H1 (cell line): ENCODE data around the gene DIP2C. TPM values are rescaled to one million over a fixed set of nuclear protein-coding genes. Genes with fewer than 3 reads are reported as not detected.

Experiments
- CTCF ChIA-PET: fragments of 300-600 bp; sonication (Branson Sonifier 250); formaldehyde crosslinking; loops from one replicate; lab custom pipeline; 2021; ENCODE audit not compliant: partially characterized antibody; lab: Charles Lee
- POLR2A ChIA-PET: fragments of 300-600 bp; sonication (Branson Sonifier 250); formaldehyde crosslinking; loops from one replicate; lab custom pipeline; 2021; ENCODE audit warnings: inconsistent platforms; ENCODE audit not compliant: partially characterized antibody; lab: Charles Lee
- DNase-seq, 2 experiments: peaks; one replicate each; pipeline versions ENCODE4 v3.0.0 to v3.0.0-alpha.2; 2010 to 2022; ENCODE audit warnings: low spot score in 2 of 2, low read depth in 1 of 2, mixed read lengths in 1 of 2
- FAIRE-seq: peaks from 2 replicates; lab custom pipeline; 2011; peaks lifted over from hg19 to GRCh38; lab: Jason Lieb, UNC
- H2AFZ ChIP-seq: 2 replicates; pipeline ENCODE4 v1.8.1; 2012; ENCODE audit warnings: low read length, inconsistent platforms
- H2AK5ac ChIP-seq: 2 replicates; pipeline ENCODE4 v1.6.1; 2013; ENCODE audit warnings: low read depth, low read length
- H2BK120ac ChIP-seq: replicated peaks from 2 replicates; pipeline ENCODE3; 2013; ENCODE audit warnings: low read depth, low read length, inconsistent platforms
- H2BK12ac ChIP-seq: 2 replicates; pipeline ENCODE4 v1.6.1; 2013; ENCODE audit warnings: low read depth, low read length
- H2BK15ac ChIP-seq: 2 replicates; pipeline ENCODE4 v1.6.1; 2013; ENCODE audit warnings: low read length
- H2BK20ac ChIP-seq: 2 replicates; pipeline ENCODE4 v1.6.1; 2013; ENCODE audit warnings: low read length
- H2BK5ac ChIP-seq: 2 replicates; pipeline ENCODE4 v1.6.1; 2013; ENCODE audit warnings: low read depth, low read length
- H3K14ac ChIP-seq: 2 replicates; pipeline ENCODE4 v1.6.1; 2013; ENCODE audit warnings: inconsistent platforms; ENCODE audit not compliant: insufficient read length
- H3K18ac ChIP-seq: 2 replicates; pipeline ENCODE4 v1.6.1; 2013; ENCODE audit warnings: low read length; ENCODE audit errors: extremely low read depth
- H3K23ac ChIP-seq: 2 replicates; pipeline ENCODE4 v1.6.1; 2013; ENCODE audit warnings: inconsistent platforms; ENCODE audit not compliant: insufficient read length
- H3K23me2 ChIP-seq: 2 replicates; pipeline ENCODE4 v1.6.1; 2013; ENCODE audit warnings: low read depth, low read length
- H3K27ac ChIP-seq: 2 replicates; pipeline ENCODE4 v1.6.1; 2011; ENCODE audit warnings: low read depth, low read length, inconsistent platforms
- H3K27me3 ChIP-seq, 4 experiments: replicated peaks in 1 of 4; 1 replicate in 1 of 4; 2 replicates in 3 of 4; pipeline versions ENCODE4 v1.6.1 to v1.8.1; 2011 to 2013; ENCODE audit warnings: low read length in 3 of 4, mild to moderate bottlenecking in 3 of 4, inconsistent platforms in 2 of 4, mixed read lengths in 2 of 4, moderate library complexity in 1 of 4; ENCODE audit not compliant: control insufficient read depth in 3 of 4, insufficient read depth in 3 of 4; ENCODE audit errors: extremely low read depth in 1 of 4
- H3K36me3 ChIP-seq, 4 experiments: 2 replicates each; pipeline versions ENCODE4 v1.6.1 to v1.8.1; 2011 to 2013; ENCODE audit warnings: mild to moderate bottlenecking in 4 of 4, low read length in 3 of 4, moderate library complexity in 2 of 4, control low read depth in 1 of 4, inconsistent platforms in 1 of 4; ENCODE audit not compliant: insufficient read depth in 4 of 4, control insufficient read depth in 2 of 4
- H3K4ac ChIP-seq: replicated peaks from 2 replicates; pipeline ENCODE3; 2013; ENCODE audit warnings: low read length, low read depth, mixed read lengths, inconsistent platforms; ENCODE audit not compliant: insufficient read length
- H3K4me1 ChIP-seq, 4 experiments: replicated peaks in 1 of 4; 1 replicate in 1 of 4; 2 replicates in 3 of 4; pipeline versions ENCODE4 v1.6.1 to v1.8.1; 2011 to 2013; ENCODE audit warnings: low read length in 3 of 4, inconsistent platforms in 2 of 4, mixed read lengths in 1 of 4; ENCODE audit not compliant: insufficient read depth in 4 of 4, control insufficient read depth in 3 of 4
- H3K4me2 ChIP-seq, 2 experiments: 2 replicates each; pipeline versions ENCODE4 v1.6.1 to v1.8.1; 2011 to 2013; ENCODE audit warnings: low read depth in 2 of 2, low read length in 2 of 2, control low read depth in 1 of 2, inconsistent platforms in 1 of 2, mild to moderate bottlenecking in 1 of 2; ENCODE audit not compliant: insufficient read depth in 1 of 2
- H3K4me3 ChIP-seq, 4 experiments: fragments of 200-600, 300-600 bp in 1 of 4; sonication (generic), shearing (Covaris generic), sonication (Bioruptor Twin) in 1 of 4; 2 replicates each; pipeline versions ENCODE4 v1.5.1 to v1.8.1; 2011 to 2016; ENCODE audit warnings: low read length in 4 of 4, low read depth in 3 of 4, control low read depth in 2 of 4, inconsistent platforms in 2 of 4, mild to moderate bottlenecking in 2 of 4, mixed read lengths in 1 of 4, moderate library complexity in 1 of 4; ENCODE audit not compliant: insufficient read depth in 2 of 4; ENCODE audit errors: extremely low read depth in 1 of 4
- H3K56ac ChIP-seq: replicated peaks from 2 replicates; pipeline ENCODE3; 2013; ENCODE audit warnings: low read depth, mild to moderate bottlenecking, mixed read lengths, low read length, inconsistent platforms; ENCODE audit not compliant: insufficient read length
- H3K79me1 ChIP-seq: 2 replicates; pipeline ENCODE4 v1.6.1; 2013; ENCODE audit warnings: low read depth, low read length, control low read depth
- H3K79me2 ChIP-seq, 2 experiments: 2 replicates each; pipeline versions ENCODE4 v1.6.1 to v1.8.1; 2012 to 2013; ENCODE audit warnings: low read length in 2 of 2, mild to moderate bottlenecking in 2 of 2, inconsistent platforms in 1 of 2; ENCODE audit not compliant: insufficient read depth in 2 of 2, control insufficient read depth in 1 of 2
- H3K9ac ChIP-seq, 4 experiments: replicated peaks in 1 of 4; 1 replicate in 1 of 4; 2 replicates in 3 of 4; pipeline versions ENCODE4 v1.6.1 to v1.8.1; 2011 to 2013; ENCODE audit warnings: low read depth in 3 of 4, low read length in 3 of 4, control low read depth in 2 of 4, mild to moderate bottlenecking in 2 of 4, moderate library complexity in 2 of 4, inconsistent platforms in 1 of 4; ENCODE audit errors: extremely low read depth in 1 of 4
- H3K9me3 ChIP-seq, 2 experiments: 2 replicates each; pipeline versions ENCODE4 v1.6.1 to v1.8.1; 2012 to 2013; ENCODE audit warnings: mild to moderate bottlenecking in 2 of 2, moderate library complexity in 2 of 2, control low read depth in 1 of 2, inconsistent platforms in 1 of 2, low read depth in 1 of 2, low read length in 1 of 2, mixed read lengths in 1 of 2; ENCODE audit not compliant: insufficient read depth in 2 of 2
- H4K20me1 ChIP-seq, 2 experiments: replicated peaks in 1 of 2; 2 replicates each; pipeline versions ENCODE3 to v1.8.1; 2011 to 2013; ENCODE audit warnings: inconsistent platforms in 2 of 2, low read length in 2 of 2, mild to moderate bottlenecking in 1 of 2; ENCODE audit not compliant: insufficient read depth in 2 of 2, control insufficient read depth in 1 of 2
- H4K5ac ChIP-seq: 2 replicates; pipeline ENCODE4 v1.6.1; 2013; ENCODE audit warnings: low read length, low read depth, mixed read lengths, inconsistent platforms; ENCODE audit not compliant: insufficient read length
- H4K8ac ChIP-seq: 2 replicates; pipeline ENCODE4 v1.8.0; 2013; ENCODE audit warnings: mild to moderate bottlenecking, moderate library complexity, low read length, inconsistent platforms; ENCODE audit not compliant: insufficient read depth; ENCODE audit errors: extremely low read depth
- H4K91ac ChIP-seq: replicated peaks from 2 replicates; pipeline ENCODE3; 2013; ENCODE audit warnings: low read length, mixed read lengths, inconsistent platforms; ENCODE audit not compliant: insufficient read length
- EGR1 ChIP-seq: IDR thresholded peaks from 2 replicates; pipeline ENCODE4 v1.6.1; 2011; ENCODE audit warnings: low read depth, low read length, borderline replicate concordance
- FOSL1 ChIP-seq: IDR thresholded peaks from 2 replicates; pipeline ENCODE4 v1.6.1; 2011; ENCODE audit warnings: mild to moderate bottlenecking, low read depth, low read length, moderate library complexity; ENCODE audit not compliant: insufficient read depth
- SP2 ChIP-seq: IDR thresholded peaks from 2 replicates; pipeline ENCODE4 v1.6.1; 2012; ENCODE audit warnings: mild to moderate bottlenecking, low read length, inconsistent platforms
- SUZ12 ChIP-seq: fragments of 200-600 bp; sonication (generic); IDR thresholded peaks from 2 replicates; pipeline ENCODE4 v1.6.1; 2012; ENCODE audit warnings: mild to moderate bottlenecking, inconsistent platforms, low read length, moderate library complexity, mixed read lengths
- WGBS, 2 experiments: shearing (Covaris generic) in 1 of 2; methylation state at CpG; one replicate each; pipeline versions ENCODE4 v1.1.6 to v1.1.7; 2013 to 2015; ENCODE audit warnings: low lambda C conversion rate in 2 of 2, mixed read lengths in 2 of 2, inconsistent platforms in 1 of 2, low coverage in 1 of 2, missing lambda C conversion rate in 1 of 2; ENCODE audit not compliant: insufficient replicate concordance in 2 of 2, insufficient coverage in 1 of 2, insufficient read length in 1 of 2; ENCODE audit errors: extremely low coverage in 1 of 2, missing lambda C conversion rate in 1 of 2; 5-methylcytosine and 5-hydroxymethylcytosine counted together
- polyA plus RNA-seq, 7 experiments: library from polyadenylated mRNA; depleted of rRNA in 3 of 7; stranded (reverse) in 5 of 7; unstranded in 2 of 7; fragments of >200 nt in 5 of 7; fragments of 200-250 nt in 2 of 7; gene quantifications; 1 replicate in 5 of 7; 2 replicates in 1 of 7; 4 replicates in 1 of 7; pipeline versions ENCODE4 v1.2.1 to v1.2.3, GENCODE V29; 2011 to 2013; ENCODE audit warnings: missing spikeins in 2 of 7, mixed read lengths in 2 of 7
- total RNA-seq: library from RNA; stranded (reverse); fragmentation: NEBNext Ultra II Directional; extraction: Animal tissue kit (Norgen Biotek cat#: 25700); gene quantifications from 2 replicates; pipeline ENCODE4 v1.2.1, GENCODE V29; 2021

The DIP2C gene
- total and polyA plus RNA-seq, 2 of the 8 experiments (the other 6 are each of a cell fraction or from before 2014, with no cell fraction given): 3.8 to 9.3 TPM

- no peak for FAIRE-seq
- no peak overlapping the region for H3K56ac ChIP-seq
- CTCF ChIA-PET: interaction anchor here (1.5 kb wide), 1 partner anchor 116 kb away, joined by 6 read pairs; no protein-coding TSS in a partner anchor
Measured at GRCh38 chr10:672992-673391, 16.5 kb downstream of the DIP2C start.

More at GRCh38 chr10:672992-673391, 16.5 kb downstream of the DIP2C start:
- no peak overlapping the region for H2AK5ac ChIP-seq
- DNase-seq: no peak
- no peak overlapping the region for H3K18ac ChIP-seq
- H3K36me3 ChIP-seq: no peaks in the 10 kb centered on the region
- H2BK120ac ChIP-seq: no peak overlapping the region
- WGBS, 2 experiments: 83% methylated on average over 5 of the region's 5 CpGs; no CpG with 5 or more reads in 1 of the 2 experiments
- H3K14ac ChIP-seq: no peak overlapping the region
- H3K79me1 ChIP-seq: peaks cover 16% of the 10 kb centered on the region
- H4K91ac ChIP-seq: no peak overlapping the region
- no peak overlapping the region for H3K4ac ChIP-seq
- POLR2A ChIA-PET: no interaction called here
- peaks cover 5% of the 10 kb centered on the region; the same call in 1 of the 2 replicates for H3K23me2 ChIP-seq
- no peak overlapping the region for H3K27ac ChIP-seq
- no peaks in the 10 kb centered on the region for H3K27me3 ChIP-seq
- no peak overlapping the region for H2BK12ac ChIP-seq
- no peak overlapping the region for H3K4me2 ChIP-seq
- no peak overlapping the region for H3K9ac ChIP-seq
- peaks cover 0 to 15% of the 10 kb centered on the region in 2 experiments for H4K20me1 ChIP-seq
- no peaks in the 10 kb centered on the region for H3K4me1 ChIP-seq
- peaks cover 0 to 4% of the 10 kb centered on the region in 2 experiments; a peak in 3 of 4 replicates for H3K9me3 ChIP-seq
- no peak overlapping the region for H3K23ac ChIP-seq
- no peak overlapping the region for H3K4me3 ChIP-seq
- no peak overlapping the region for H4K5ac ChIP-seq
- H4K8ac ChIP-seq: no peak overlapping the region
- TF ChIP-seq EGR1 (no peak), FOSL1 (no peak), SP2 (no peak), SUZ12 (no peak)
- no peak overlapping the region for H2AFZ ChIP-seq
- H2BK15ac ChIP-seq: no peak overlapping the region
- H2BK20ac ChIP-seq: no peak overlapping the region
- H3K79me2 ChIP-seq: peaks cover 8 to 32% of the 10 kb centered on the region in 2 experiments
- no peak overlapping the region for H2BK5ac ChIP-seq
